GM21515 (cell line): ENCODE data around the gene CIT.

Experiments
- ATAC-seq: cut with Tn5 transposase; IDR thresholded peaks from one replicate; pipeline ENCODE4 v1.9.1; 2021; ENCODE audit not compliant: unreplicated experiment

Gene CIT

DNA sequence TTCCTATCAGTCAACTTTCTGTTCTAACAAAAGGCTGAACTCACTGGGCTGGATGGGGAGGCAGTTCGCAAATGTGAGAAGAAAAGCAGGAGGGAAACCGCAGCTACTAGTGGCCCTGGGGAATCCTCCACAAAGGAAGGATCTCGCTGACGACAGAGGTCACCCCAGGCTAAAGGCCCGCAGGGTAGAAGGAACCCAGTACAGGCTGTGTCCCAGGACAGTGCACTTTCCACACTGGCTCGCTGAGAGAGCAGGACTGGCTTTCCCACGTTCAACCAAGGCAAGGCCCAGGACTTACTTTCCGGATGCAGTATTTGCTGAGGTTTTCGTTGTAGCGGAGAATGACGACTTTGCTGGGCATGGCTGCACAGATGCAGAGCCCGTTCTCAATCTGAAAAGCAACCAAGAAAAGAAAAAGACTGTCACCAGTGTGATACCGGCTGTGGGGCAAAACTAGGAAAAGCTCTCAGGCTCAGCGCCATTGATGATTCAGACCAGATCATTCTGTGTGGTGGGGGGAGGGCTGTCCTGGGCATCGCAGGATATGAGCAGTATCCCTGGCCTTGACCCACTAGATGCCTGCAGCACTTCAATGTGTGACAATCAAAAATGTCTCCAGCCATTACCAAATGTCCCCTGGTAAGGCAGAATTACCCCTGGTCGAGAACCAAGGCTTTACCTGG is 172.9 kb downstream of the CIT start:
- no peak for ATAC-seq

DNA sequence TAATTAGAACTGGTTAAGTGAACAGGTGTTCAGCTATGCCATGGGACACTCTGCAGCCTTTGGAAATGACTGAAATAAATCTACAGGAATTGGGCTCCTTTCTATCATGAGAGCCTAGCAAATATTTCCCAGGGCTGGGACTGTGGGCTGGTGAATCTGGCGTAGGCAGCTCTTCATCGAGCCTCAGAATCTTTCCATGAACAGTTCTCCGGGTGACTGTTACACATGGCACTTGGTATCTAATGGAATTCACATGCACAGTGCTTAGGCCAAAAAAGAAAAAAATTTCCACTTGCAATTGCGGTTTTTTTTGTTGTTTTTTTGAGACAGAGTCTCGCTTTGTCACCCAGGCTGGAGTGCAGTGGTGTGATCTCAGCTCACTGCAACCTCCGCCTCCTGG is 177.0 kb downstream of the CIT start:
- ATAC-seq: no peak

DNA sequence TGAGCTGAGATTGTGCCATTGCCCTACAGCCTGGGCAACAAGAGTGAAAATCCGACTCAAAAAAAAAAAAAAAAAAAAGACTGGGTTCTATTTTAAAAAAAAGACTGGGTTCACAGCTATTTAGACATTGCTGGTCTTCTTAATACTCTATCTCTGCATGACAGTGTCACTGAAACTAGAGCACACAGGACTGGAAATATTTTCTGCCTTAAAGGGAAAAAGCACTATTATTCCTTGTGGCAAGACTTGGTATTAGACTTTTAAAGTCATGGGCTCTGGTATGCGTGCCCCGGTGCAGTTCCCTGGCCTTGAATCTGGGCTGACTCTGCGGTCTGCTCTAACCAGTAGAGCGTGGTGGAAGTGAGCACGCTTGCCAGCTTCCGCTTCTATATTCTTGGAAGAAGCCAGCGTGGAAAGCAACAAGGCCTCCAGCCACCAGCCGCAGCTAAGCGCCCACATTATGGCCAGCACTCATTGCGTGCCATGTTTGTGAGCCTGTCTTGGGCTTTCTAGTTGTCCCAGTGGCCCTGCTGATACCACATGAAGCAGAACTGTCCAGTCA is 177.8 kb downstream of the CIT start:
- ATAC-seq: no peak

DNA sequence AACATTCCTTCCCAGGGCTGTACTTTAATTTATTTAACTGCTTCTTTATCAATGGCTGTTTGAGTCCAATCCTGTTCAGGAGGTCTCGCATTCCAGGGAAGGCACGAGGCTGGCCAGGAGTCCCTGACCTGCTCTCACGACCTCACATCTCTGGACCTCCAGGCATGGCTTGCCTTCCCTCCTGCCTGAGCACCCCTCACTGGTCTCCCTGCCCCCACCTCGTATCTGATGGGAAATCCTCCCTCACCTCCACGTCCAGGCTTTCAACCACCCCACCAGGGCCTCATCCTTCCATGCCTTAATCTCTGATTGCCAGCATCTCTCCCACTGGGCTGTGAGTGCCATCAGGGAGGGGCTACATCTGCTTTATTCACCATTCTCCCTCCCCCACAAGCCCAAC is 180.2 kb downstream of the CIT start:
- no peak for ATAC-seq

DNA sequence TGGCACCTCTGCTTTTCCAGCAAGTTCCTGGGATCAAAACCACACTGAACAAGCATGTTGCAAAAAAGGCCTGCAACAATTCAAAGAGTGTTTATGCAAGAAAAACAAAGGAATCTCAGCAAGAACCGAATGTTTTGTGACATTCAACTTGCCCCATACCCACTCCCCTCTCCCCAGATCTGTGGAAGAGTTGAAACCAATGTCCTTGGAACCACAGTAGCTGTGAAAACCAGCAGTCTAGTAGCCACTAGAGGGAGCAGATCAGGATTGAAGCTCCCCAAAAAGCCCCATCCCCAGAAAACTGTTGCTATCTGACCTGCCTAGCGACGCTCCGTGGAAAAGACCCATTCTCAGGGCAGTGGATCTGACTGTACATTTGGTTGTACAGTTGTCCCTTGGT is 182.1 kb downstream of the CIT start:
- no peak for ATAC-seq

DNA sequence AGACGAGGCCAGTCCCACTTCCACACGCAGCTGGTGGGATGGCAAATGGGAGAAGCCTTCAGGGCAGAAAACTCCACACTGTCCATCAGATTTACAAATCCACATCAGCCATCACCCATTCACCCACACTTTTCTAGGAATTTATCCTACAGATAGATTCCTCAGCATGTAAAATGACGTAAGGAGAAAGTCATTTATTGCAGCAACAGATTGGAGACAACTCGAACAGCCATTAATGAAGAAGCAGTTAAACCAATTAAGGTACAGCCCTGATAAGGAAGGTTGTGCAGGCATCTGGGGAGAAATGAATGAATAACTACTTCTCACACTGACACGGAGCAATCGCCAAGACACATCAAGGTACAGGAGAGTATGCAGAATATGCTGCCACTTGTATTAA is 183.0 kb downstream of the CIT start:
- no peak for ATAC-seq

DNA sequence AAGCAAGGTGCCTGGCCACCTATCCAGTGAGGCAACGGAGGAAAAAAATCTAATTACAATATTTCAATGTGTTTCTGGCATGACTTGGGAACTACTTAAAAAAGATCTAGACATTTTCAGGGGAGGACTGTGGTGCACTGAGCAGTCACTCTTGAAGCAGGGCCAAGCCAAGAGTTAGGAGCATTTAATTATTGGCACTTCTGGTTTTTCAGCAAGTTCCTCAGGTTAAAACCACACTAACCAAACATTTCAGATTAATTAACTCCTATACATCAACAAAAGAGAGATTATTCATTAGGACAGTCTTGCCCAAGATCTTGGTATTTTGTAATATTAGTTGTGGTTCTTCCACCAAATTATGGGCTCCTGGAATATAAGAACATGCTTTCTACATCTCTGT is 183.6 kb downstream of the CIT start:
- no peak for ATAC-seq

DNA sequence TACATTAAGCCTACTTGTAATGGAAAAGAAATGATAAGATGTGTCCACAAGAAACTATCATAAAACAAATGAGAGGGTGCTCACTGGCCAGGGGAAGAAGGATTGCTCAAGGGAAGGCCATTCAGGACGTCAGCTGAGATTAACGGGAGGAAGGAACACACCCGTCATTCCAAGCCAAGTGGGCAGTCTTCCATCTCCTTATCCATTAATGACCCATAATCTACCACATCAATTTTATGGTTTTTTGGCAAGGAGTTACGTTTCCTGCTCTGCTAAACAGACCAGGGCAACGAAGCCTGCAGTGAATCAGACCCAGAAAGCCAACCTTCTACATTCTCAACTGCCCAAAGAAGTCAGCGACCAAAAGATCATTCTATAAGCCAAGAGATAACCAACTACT is 184.1 kb downstream of the CIT start:
- ATAC-seq: no peak

DNA sequence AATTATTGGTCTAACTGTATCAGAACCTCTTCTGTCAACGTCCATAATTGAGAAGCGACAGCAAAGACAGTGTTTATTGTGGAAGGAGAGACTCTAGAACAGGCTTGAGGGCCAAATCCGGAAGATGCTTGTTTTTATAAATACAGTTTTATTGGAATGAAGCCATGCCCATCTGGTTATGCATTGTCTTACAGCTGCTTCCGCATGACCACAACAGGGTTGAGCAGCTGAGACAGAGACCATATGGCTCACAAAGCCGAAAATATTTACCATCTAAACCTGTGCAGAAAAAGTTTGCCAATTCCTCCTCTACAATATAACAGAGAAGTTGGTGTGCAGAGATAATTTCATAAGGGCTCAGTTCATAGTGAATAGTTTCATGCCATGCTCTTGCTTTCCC is 184.7 kb downstream of the CIT start:
- no peak for ATAC-seq

DNA sequence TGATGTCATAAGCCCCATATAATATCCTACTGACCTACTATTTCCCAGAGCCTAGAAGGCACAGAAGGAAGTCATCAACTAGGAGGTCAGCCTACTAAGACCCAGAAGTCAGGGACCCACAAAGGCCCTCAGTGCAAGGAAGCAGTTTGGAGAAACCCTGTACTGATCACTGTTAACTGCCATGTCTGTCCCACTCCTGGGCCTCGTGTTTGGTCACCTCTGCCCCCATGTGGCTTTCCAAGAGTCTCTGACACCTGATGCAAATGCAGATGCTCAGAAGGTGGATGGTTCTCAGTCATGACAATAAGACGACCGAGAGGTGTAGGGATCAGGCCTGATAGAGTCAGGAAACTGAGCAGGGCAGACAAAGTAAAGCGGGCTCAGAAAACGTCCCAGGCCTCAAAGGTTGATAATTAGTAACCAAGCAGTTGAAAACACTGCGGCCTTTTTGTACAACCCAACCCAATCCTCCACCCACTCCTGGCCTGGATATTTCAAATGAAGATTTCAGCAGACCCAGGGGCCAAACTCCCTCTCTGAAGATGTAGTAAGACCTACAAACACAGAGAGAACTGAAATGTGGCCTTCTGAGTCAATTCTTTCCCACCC is 185.8 kb downstream of the CIT start:
- ATAC-seq: no peak

DNA sequence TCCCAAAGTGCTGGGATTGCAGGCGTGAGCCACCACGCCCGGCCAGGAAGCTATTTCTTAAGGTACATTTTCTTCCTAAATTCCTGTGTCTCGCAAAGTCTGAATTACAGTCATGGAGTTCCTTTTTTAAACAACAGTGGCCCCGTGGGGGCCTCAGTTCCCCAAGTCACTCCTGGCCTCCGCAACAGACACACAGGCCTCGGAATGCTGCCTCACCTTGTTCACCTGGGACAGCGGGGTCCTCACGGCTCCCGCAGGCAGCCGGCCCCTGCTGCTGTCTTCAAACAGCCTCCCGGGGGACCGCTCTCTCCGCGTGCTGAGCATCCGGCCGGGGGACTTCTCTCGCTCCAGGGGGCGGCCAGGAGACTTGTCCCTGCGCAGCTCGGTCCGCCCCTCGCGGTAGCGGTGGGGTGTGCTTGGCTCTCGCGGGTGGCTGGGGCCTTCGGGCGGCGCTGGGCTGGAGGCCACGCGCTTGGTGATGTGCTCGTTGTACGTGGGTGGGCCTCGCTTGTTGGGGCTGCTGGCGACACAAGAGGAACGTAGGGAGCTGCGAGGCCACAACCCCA is 187.1 kb downstream of the CIT start:
- ATAC-seq: no peak

DNA sequence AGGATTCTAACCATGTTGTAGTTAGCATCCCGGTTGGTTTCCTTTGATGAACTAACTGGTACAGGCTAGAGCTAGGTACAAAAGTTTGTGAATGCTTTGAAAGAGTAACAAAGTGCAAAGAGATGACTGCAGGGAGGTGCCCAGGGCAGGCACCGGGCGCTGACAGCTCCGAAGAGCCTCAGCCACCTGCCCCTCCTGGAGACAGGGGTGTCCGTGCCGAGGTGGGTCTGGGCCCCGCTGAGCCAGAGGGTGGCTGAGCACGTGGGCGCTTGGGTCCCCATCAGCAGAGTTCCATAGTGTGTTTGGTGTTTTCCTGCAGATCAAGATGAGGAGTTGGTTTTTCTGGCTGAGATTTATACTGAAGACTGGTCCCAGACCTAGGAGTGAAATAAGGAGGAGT is 189.2 kb downstream of the CIT start:
- ATAC-seq: no peak

DNA sequence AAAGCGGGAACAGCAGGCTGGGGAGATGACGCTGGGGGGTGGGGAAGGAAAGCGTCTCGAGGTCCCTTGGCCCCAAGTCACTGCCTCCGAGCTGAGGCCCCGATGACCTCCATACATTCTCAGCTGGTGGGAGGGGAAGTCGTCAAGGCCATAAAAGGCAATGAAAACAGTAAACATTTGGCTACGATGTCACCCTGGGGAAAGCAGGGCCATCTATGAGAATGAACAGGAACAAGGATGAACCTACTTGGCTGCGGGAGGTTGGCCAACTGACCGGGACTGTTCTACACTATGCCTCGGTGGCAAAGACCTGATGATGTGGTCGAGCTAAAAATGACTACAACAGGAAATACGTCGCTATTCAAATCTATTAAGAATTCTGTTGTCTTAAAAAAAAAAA is 189.7 kb downstream of the CIT start:
- ATAC-seq: no peak

DNA sequence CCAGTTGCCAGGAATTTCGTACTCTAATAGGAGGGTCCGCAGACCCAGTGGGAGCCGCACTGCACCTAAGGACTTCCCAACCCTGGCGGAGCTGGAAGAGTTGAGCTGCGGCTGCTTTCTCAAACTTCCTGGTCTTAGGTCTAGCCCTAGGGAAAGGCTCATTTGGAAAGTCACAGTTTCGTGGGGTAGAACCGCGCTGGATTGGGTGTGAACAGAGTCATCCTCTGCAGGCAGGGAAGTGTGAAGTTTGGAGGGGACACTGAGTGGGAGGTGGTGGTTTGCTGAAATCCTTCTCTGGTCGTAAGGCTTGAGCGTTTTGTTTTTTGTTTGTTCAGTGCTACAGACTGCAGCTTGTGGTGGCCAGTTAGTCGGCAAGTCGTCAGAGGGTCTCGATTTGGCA is 190.3 kb downstream of the CIT start:
- ATAC-seq: no peak

DNA sequence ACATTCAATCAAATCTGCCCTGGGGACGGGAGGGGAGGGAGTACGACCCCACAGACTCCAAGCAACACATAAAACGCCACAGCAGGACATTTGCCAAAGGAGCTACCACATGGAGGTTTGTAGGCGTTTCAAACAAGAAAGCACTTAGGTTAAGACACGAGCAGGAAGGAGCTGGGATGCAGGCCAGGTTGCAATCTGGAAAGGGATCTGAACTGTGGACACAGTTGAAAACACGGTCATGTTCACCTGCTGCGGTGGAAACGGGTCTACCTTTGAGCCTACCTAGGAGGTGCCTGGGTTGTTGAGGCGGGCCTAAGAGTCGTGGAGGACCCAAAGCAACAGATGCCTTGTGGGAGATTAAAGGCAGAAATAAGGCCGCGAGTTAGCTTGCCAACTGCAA is 190.8 kb downstream of the CIT start:
- ATAC-seq: no peak

DNA sequence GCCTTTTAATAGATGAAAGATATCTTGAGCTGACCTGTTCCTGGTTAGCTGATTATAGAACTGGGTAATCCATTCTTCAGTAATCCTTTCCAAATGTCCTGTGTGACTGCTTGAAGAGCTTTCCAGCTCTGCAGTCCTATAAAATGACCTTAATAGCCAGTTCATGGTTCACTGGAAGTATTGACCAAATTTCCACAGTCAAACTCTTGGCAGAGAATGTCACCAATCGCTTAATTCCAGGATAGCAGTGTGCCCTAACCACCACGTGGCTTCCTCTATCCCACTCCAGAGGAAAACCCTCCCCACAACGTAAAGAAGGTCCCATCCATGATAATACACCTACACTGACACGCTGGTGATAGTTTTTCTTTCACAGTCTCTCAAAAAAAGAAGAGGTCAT is 191.7 kb downstream of the CIT start:
- ATAC-seq: no peak

DNA sequence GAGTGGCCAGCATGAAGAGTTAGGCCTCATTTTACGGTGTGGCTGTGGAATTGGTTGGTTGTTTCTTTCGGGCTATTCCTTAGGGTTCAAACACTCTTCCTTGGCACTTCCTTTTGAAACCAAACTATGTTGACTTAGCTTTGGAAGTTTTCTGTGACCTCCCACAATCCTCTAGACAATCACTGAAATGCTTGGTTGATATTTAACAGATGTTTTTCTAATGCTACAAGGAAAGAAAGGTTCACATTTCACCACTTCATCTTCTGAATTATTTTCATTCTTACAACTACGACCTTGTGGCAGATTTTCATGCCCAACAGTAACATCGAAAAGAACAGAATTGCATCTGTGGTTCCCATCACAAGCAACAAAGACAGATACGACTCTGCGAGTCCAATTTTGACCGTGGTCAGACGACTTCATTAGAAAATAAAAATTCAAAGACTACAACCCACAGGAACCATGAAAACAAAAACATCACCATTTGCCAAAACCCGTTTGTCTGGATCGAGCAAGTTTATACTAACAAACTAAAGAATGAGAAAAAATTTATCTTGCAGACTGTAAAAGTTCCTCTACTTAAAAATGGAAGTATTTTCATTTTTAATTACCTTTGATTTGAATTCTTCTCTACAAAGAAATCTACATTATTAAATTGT is 192.3 kb downstream of the CIT start:
- ATAC-seq: no peak

DNA sequence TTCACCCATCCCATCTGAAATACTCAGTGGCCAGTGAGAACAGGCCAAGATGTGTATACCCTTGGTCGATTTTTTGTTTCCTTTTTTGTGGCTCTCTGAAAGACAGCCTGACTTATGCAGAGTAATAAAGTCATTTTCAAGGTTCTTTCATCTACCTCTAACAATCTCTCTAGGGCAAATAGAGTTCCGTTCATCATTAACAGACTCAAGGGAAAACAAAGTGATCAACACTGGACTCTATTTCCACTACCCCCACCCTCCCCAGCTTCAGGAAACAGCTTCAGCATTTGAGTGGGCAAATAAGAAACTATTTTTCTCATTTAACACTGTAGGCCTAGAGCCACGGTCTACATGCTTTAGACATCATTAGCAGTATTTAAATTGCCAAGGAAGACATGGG is 193.3 kb downstream of the CIT start:
- ATAC-seq: no peak

DNA sequence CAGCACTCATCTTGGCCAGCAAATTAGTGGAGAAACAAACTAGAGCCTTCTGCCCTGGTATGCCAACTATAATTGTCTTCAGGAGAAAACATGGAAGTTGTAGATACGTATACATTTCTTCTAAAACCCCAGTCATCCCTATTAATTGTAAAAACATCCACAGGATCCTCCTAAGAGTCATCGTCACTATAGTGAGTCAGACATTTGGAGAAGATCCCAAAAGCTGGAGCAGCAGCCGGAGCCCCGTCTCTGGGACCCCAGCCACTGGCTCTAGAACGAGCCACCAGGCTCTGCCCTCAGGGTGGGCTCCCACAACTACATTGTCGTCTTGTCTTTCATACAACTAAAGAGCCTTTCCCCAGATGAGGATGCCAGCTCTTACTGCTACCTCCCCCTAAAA is 193.7 kb downstream of the CIT start:
- ATAC-seq: no peak

DNA sequence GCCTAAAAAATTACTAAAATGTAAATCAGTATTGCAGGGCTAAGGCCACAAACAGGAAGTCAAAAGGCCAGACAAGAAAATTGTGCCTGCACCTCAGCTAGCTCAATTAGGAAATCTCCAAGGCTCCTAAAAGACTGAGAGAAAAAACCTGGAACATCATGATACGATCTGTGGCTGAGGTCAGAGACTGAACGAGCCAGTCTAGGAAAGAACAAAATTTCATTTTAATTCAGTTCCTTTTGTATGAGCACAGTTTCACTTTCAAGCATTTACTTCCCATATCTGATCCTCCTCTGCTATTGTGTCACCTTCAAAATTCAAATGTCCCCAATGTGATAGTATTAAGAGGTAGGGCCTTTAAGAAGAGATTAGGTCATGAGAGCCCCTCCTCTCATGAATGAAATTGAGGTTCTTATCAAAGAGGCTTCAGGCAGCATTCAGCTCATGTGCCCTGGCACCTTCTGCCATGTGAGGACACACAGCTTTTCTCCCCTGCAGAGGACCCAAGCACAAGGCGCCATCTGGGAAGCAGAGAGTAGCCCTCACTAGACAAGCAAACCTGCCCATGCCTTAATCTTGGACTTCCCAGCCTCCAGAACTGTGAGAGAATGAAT is 194.4 kb downstream of the CIT start:
- ATAC-seq: no peak

DNA sequence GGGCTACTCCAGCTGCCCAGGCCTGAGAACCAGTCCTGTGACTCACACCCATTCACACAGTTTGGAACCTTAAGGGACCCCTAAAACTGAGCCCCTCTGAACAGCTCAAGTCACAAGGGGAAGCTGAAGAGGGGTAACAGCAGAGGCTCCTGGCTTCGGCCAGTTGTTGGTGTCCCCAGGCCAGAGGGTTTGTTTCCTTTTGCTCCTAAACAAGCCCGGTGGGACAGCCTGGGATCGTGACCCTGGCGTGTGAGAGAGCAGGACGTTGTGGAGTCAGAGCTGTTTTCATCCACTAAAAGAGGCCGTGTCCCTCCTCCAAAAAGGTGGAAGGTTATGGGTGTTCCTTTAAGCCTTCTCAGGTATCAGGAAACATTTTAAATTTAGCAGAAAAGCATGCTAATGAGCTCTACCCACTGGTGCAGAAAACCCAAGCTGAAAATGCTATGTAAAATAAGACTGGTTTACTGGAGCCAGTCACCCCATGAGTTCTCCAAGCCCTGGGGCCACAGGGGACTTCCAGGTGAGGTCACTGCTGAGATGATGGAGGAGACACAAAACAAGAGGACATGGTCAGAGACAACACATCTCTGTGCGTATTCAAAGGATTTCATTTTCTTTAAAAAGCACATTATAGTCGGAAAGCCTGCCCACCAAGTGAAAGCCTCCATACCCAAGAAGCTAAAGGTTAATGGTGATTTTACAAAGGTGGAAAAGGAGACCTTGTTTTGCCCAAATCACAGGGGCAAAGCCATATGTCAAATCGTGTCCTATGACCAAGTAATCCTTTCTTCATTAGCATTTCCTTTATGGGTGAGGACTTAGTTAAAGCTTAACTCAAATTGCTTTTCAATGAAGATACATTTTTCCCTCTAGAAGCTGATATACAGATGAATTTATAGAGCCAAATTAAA is 195.1 kb downstream of the CIT start:
- ATAC-seq: peak; percentile 61
